ENCODE results near the gene USP48. TPM values are rescaled to one million over a fixed set of nuclear protein-coding genes. Genes with fewer than 3 reads are reported as not detected.

USP48 gene
- total and polyA plus RNA-seq, 5 experiments from 2014 or later, result 25.8 to 95.5 (median 30.0) TPM

Other genes with a start within 250 kb of the USP48 start
- under 1 TPM; 0.49 to 0.60 TPM for gene RAP1GAP, start 113.8 kb downstream of the USP48 start, total RNA-seq
- gene RAP1GAP, start 113.8 kb downstream of the USP48 start, polyA plus RNA-seq, result not detected
- gene LDLRAD2, start 29.1 kb upstream of the USP48 start, total RNA-seq, result not detected
- not detected for gene LDLRAD2, start 29.1 kb upstream of the USP48 start, polyA plus RNA-seq
- gene HSPG2, start 154.2 kb upstream of the USP48 start, total RNA-seq, result 1 to 10 TPM; 6.4 to 7.2 TPM
- gene HSPG2, start 154.2 kb upstream of the USP48 start, polyA plus RNA-seq, result under 1 TPM in 2 of 3 donors, not detected in 1; 0.46 to 0.76 TPM
- not detected for gene CELA3B, start 193.9 kb upstream of the USP48 start, total RNA-seq
- gene CELA3B, start 193.9 kb upstream of the USP48 start, polyA plus RNA-seq, result not detected
- not detected for gene CELA3A, start 218.5 kb upstream of the USP48 start, total RNA-seq
- not detected for gene CELA3A, start 218.5 kb upstream of the USP48 start, polyA plus RNA-seq

Measured in naive thymus-derived CD8-positive, alpha-beta T cell (primary cell).